Breast epithelium (tissue), 3 donors: ENCODE results near the gene COBLL1.

ENCODE experiments used
- CTCF ChIP-seq, 3 donors: fragments of 450-650 bp; IDR thresholded peaks; one replicate each; pipeline ENCODE4 v1.5.1; 2016 to 2017; ENCODE audit warnings: antibody characterized with exemption in 3 of 3, mild to moderate bottlenecking in 3 of 3, moderate library complexity in 3 of 3
- POLR2AphosphoS5 ChIP-seq, 3 donors: sonication (generic); formaldehyde crosslinking; IDR thresholded peaks; one replicate each; pipeline ENCODE4 v1.6.1; 2017; ENCODE audit warnings: antibody characterized with exemption in 3 of 3

- no peak for TF ChIP-seq POLR2AphosphoS5 (IDR thresholded peaks at IDR 0.05)
- no peak for TF ChIP-seq CTCF (IDR thresholded peaks at IDR 0.05)
Observed at GRCh38 chr2:164678631-164679149, 162.9 kb downstream of the COBLL1 start.
